Bronchial epithelial cell (primary cell): ENCODE measurements around the gene IGLON5. TPM values are rescaled to one million over a fixed set of nuclear protein-coding genes. Genes with fewer than 3 reads are reported as not detected.
A peak's percentile ranks its signal among the peaks of the same experiment; 100 is the strongest.

Experiments used
- DNase-seq: peaks from one replicate; pipeline ENCODE4 v3.0.0-alpha.2; 2010; ENCODE audit warnings: low read depth
- FAIRE-seq: peaks from 2 replicates; lab custom pipeline; 2011; peaks lifted over from hg19 to GRCh38; lab: Jason Lieb, UNC
- H3K27me3 ChIP-seq: 2 replicates; pipeline ENCODE4 v1.5.1; 2011; ENCODE audit warnings: low read length; ENCODE audit not compliant: control insufficient read depth, insufficient read depth
- H3K36me3 ChIP-seq: 2 replicates; pipeline ENCODE4 v1.5.1; 2011; ENCODE audit warnings: low read length; ENCODE audit not compliant: control insufficient read depth, insufficient read depth
- H3K4me3 ChIP-seq: 2 replicates; pipeline ENCODE4 v1.5.1; 2011; ENCODE audit warnings: mild to moderate bottlenecking, low read depth, low read length, control low read depth
- total RNA-seq: library from RNA; depleted of rRNA; stranded (reverse); fragments of >200 nt; gene quantifications from 2 replicates; pipeline ENCODE4 v1.2.1, GENCODE V29; 2014
- TF ChIP-seq, protein P1 (sequence below): IDR thresholded peaks from 2 replicates; pipeline ENCODE4 v1.5.1; 2011; ENCODE audit warnings: mild to moderate bottlenecking, moderate library complexity, low read length, control low read depth, inconsistent platforms; ENCODE audit not compliant: insufficient read depth, severe bottlenecking

IGLON5 gene
- total RNA-seq, 1 donor from 2014 or later: not detected

DNA sequence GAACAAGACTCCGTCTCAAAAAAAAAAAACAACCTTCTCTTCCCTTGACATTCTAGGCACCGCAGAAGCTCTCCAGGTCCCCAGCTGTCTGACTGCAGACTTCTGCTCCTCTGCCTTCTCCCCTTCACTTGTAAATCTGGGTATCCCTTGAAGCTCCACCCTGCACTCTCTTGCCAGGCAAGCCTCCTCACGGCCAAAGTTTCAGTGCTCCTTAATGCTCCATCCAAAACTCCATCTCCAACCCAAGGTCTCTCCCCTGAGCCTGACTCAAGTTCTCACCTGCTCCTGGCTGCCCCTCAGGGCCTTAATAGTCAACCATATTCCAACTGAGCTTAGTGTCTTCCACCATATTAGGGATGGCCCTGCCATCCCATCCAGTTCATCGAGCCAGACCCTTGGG lies 58.8 kb downstream of the IGLON5 start:
- H3K36me3 ChIP-seq: no peaks in the 10 kb centered on the region
- FAIRE-seq (no peak), DNase-seq (no peak)
- TF ChIP-seq, protein P1, sequence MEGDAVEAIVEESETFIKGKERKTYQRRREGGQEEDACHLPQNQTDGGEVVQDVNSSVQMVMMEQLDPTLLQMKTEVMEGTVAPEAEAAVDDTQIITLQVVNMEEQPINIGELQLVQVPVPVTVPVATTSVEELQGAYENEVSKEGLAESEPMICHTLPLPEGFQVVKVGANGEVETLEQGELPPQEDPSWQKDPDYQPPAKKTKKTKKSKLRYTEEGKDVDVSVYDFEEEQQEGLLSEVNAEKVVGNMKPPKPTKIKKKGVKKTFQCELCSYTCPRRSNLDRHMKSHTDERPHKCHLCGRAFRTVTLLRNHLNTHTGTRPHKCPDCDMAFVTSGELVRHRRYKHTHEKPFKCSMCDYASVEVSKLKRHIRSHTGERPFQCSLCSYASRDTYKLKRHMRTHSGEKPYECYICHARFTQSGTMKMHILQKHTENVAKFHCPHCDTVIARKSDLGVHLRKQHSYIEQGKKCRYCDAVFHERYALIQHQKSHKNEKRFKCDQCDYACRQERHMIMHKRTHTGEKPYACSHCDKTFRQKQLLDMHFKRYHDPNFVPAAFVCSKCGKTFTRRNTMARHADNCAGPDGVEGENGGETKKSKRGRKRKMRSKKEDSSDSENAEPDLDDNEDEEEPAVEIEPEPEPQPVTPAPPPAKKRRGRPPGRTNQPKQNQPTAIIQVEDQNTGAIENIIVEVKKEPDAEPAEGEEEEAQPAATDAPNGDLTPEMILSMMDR: no peak
- no peaks in the 10 kb centered on the region for H3K27me3 ChIP-seq
- H3K4me3 ChIP-seq: no peak overlapping the region

DNA sequence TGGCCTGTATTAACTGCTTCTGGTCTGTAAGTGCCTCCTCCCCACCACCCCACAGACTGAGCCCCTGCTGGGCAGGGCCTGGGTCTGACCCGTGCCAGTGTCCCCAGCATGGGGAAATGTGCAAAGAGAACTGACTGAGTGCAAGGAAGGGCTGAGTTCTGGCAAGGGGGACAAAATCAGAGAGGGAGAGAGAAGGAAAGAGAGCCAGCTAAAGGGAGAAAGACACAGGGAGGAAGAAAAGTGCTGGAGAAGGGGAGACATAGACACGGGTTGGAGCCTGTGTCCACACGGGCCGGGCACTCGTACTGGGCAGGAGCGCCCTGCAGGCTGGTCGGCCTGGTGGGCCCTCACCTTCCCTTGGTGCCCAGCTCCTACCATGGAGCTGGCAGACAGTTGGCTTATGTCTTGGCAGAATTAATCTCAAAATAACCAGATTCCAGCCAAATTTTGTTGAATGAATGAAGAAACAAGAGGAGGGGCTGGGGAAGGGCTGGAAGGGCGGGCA lies 59.8 kb downstream of the IGLON5 start:
- no peaks in the 10 kb centered on the region for H3K36me3 ChIP-seq
- no peaks in the 10 kb centered on the region for H3K27me3 ChIP-seq
- TF ChIP-seq, protein P1: no peak
- DNase-seq (no peak), FAIRE-seq (no peak)
- no peak overlapping the region for H3K4me3 ChIP-seq

DNA sequence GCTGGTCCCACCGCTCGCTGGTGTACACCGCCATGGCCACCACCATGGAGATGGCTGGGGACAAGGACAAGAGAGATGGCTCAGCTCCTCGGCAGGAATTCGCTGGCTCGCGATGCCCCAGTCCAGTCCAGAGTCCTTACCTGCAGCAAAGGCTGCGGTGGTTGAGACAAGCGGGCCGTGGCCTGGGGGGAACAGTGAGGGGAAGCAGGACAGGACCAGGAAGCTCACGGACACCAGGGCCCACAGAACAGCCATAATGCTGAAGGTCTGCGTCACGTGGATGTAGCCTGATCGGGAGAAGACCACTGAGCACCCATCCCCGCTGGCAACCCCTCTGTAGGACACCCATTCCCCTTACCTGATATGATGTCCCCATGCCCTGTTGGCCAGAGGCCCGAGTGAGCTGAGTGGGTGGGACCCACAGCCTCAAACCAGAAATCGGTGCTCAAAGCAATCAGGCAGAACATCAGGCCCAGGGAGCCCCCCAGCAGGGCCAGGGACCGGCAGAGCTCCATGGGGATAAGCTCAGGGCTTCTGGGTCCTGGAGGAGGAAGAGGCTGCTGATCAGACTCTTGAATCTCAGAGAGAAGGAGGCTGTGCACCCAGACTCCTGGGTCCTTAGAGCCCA lies 60.7 kb downstream of the IGLON5 start:
- FAIRE-seq (no peak), DNase-seq (no peak)
- H3K27me3 ChIP-seq: no peaks in the 10 kb centered on the region
- no peaks in the 10 kb centered on the region for H3K36me3 ChIP-seq
- H3K4me3 ChIP-seq: no peak overlapping the region
- TF ChIP-seq, protein P1: no peak

DNA sequence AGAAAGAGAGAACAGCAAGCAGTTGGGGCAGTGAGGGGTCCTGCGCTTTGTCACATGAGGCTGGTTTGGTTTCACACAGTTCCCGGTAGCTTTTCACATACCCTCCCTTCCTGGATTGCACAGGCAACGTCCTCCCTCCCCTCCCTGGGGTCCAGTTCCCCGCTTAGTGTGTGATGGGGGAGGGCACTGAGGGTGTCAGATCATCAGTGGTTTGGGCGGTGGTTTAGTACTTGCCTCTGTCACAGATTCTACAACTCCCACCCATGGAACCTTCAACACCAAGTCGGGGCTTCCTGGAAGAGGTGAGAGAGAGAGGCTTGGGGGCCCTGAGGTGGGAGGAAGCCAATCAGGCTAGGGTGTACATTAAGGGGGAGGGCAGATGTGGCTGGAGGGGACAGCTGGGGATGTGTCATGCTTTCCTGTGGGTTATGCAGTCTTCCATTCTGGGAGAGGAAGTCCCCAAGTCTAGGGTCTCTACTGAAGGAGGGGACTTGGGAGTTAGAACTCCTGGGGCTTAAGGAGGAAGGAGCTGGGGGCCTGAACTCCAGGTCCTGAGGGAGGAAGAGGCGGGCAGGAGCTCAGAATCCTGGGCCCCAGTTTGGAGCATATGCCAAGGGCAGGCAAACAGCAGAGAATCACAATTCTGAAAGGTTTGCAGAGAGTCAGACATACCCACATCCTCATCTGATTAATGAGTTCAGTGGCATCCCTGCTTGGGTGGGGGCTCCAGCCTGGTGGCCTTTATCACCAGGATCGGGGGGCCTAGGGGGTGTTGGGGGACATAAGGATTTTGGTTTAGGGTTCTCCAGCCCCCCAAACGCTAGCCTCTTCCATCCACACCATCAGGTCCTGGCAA lies 61.4 kb downstream of the IGLON5 start, which contains the start of gene NKG7:
NKG7 (minus strand) TSS at position 6 of the 856 bp plus-strand sequence. CDS start 119 bp downstream, outside the sequence.
- FAIRE-seq (no peak), DNase-seq (no peak)
- Histone ChIP-seq H3K36me3 (no peaks in the 10 kb centered on the region), H3K4me3 (no peak within 1 kb of the TSS), H3K27me3 (no peaks in the 10 kb centered on the region)
- TF ChIP-seq, protein P1: no peak

DNA sequence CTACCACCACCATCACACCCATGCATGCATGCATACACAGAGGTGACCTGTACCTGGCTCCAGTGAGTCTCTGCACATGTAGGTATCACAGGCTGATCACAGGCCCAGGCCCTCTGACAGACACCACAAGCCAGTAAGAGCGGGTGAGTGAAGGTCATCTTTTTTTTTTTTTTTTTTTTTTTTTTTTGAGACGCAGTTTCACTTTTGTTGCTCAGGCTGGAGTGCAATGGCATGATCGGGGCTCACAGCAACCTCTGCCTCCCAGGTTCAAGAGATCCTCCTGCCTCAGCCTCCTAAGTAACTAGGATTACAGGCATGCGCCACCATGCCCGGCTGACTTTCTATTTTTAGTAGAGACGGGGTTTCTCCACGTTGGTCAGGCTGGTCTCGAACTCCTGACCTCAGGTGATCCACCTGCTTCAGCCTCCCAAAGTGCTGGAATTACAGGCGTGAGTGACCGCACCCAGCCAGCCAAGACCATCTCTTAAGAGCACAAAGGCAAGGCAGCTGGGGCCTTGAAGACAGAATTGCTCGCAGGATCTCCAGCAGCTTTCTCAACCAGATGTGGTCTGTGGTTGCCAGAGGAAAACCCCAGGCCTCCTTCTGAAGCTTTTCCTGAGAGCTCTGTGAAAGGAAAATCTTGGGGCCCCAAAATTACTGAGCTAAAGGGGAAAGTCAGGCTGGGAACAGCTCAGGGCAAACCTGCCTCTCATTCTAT lies 64.2 kb downstream of the IGLON5 start:
- H3K27me3 ChIP-seq: no peaks in the 10 kb centered on the region
- DNase-seq (no peak), FAIRE-seq (peak; percentile 90)
- no peak overlapping the region for H3K4me3 ChIP-seq
- no peaks in the 10 kb centered on the region for H3K36me3 ChIP-seq
- TF ChIP-seq, protein P1: no peak
